Measurements from ENCODE around the gene FXN.

DNA sequence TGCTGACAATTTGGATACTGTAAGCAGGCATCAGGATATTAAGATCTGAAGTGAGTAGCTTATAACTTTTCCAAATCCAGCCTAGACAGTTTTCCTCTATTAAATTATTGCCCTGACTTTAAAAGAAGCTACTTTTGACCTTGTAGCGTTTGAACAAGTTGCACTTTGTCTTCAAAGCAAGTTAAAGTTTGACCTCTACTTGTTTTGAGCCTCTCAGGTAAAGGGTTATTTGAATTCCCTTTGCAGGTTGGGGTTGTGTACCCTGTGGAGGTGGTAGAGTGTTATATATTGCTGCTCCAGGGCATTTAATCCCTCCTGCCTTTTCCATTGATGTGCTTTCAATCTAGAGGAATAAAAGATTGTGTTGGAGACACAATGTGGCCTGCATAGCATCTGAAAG lies 30.1 kb downstream of the FXN start:
- TF ChIP-seq, protein P1, sequence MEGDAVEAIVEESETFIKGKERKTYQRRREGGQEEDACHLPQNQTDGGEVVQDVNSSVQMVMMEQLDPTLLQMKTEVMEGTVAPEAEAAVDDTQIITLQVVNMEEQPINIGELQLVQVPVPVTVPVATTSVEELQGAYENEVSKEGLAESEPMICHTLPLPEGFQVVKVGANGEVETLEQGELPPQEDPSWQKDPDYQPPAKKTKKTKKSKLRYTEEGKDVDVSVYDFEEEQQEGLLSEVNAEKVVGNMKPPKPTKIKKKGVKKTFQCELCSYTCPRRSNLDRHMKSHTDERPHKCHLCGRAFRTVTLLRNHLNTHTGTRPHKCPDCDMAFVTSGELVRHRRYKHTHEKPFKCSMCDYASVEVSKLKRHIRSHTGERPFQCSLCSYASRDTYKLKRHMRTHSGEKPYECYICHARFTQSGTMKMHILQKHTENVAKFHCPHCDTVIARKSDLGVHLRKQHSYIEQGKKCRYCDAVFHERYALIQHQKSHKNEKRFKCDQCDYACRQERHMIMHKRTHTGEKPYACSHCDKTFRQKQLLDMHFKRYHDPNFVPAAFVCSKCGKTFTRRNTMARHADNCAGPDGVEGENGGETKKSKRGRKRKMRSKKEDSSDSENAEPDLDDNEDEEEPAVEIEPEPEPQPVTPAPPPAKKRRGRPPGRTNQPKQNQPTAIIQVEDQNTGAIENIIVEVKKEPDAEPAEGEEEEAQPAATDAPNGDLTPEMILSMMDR (IDR thresholded peaks at IDR 0.05; ENCODE audit: low read depth, low read length): no peak
- TF ChIP-seq EZH2phosphoT487 (IDR thresholded peaks at IDR 0.05; ENCODE audit: low read depth): no peak
